GM21360 (cell line): ENCODE data around the gene PRELP.

Source experiments
- ATAC-seq: cut with Tn5 transposase; IDR thresholded peaks from one replicate; pipeline ENCODE4 v1.9.1; 2021; ENCODE audit warnings: mild to moderate bottlenecking, moderate library complexity; ENCODE audit not compliant: unreplicated experiment

The PRELP gene

DNA sequence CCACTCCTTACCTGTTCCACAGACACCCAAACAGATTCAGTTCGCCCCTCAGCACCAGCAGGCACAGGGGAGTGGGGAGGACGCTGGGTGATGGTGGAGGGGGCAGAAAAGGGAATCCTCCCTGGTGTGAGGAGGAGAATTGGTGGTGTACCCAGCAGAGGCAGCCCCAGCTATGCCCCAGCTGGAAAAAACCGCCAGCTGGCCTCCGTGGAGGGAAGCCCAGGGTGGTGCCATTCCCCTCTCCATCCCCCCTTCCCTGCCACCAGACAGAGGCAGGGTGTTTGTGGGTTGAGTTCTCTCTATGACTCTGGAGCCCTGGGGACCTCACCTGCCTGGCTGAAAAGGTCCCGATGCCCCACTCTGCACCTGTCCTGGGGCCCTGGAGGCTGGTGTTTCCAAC lies 46.2 kb downstream of the PRELP start:
- no peak for ATAC-seq

DNA sequence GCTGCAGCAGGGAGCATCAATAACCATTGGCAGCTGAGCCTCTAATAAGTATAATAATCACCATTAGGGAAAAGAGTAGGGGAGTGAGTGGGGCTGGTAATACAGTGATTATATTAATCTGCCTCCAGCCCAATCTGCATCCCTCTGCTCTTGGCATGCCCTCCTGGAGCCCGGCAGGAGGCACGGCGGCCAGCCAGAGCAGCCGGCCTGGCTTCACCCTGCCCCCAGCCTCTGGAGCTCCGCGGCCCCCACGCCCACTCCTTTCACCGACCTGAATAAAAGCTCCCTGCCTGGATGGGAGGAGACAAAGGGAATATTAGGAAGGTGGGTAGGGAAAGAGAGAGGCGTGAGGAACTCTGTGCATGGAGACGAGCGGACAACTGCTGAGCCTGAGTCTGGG lies 46.6 kb downstream of the PRELP start:
- ATAC-seq, result no peak

- ATAC-seq, result no peak
Measured at GRCh38 chr1:203523667-203524066, 48.1 kb downstream of the PRELP start.

GRCh38 chr1:203524152-203524551 lies 48.5 kb downstream of the PRELP start:
- ATAC-seq, result no peak

- no peak for ATAC-seq
Measured at GRCh38 chr1:203524824-203525223, 49.2 kb downstream of the PRELP start.

DNA sequence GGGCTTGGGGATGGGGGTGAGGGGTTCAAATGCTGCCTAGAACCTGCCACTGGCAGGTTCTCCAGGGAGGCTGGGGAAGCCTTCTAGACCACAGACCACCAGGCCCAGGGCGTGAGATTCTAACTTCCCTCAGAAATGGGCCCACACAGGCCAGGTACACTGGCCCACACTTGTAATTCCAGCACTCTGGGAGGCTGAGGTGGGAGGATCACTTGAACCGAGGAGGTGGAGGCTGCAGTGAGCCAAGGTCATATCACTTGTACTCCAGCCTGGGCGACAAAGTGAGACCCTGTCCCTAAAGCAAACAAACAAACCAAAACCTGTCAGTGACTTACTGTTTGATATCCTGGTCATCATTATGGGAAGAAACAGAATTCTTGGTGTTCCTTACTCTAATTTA lies 50.1 kb downstream of the PRELP start:
- ATAC-seq, result no peak

DNA sequence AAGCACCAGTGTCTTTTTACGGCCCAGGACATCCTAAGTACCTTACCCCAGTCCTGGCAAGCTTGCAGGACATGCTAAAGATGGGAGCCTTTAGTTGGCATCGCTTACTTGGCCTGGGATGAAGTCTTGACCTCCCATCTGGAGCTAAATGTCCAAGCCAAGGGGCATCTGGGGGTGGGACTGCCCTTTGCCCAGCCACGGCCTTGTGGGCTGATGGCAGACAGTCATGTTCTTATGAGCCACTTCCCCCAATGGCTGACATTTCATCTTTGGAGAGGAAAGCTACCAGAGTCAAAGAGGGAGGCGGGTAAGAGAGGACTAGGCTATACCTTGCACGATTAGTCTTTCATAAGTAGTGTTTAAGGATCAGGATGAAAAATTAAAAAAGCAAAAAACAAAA lies 50.5 kb downstream of the PRELP start:
- no peak for ATAC-seq

DNA sequence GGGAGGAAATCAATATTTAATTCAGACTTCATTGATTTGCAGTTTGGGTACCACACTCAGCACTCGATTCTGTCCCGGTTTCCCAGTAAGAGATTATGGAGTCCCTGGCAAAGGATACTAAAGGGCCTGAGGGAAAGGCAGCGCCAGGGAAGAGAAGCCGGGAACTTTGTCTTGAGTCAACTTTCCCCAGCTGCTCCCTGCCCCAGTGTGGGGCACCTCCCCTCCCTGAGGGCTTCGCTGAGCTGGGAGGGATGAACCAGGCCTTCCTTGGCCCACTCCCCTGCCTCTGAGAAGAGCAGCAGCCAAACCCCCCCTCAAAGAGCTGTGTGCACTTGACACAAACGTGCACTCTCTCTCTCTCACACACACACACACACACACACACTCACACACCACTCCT lies 51.0 kb downstream of the PRELP start:
- ATAC-seq, result no peak

DNA sequence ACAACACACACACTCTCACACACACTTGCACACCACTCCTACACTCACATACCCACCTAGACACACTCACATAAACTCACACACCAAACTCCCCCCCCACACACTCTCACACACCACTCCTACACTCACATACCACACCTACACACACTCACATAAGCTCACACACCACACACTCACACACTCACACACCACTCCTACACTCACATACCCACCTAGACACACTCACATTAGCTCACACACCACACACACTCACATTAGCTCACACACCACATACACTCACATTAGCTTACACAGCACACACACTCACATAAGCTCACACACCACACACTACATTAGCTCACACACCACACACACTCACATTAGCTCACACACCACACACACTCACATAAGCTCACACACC lies 51.4 kb downstream of the PRELP start:
- no peak for ATAC-seq

DNA sequence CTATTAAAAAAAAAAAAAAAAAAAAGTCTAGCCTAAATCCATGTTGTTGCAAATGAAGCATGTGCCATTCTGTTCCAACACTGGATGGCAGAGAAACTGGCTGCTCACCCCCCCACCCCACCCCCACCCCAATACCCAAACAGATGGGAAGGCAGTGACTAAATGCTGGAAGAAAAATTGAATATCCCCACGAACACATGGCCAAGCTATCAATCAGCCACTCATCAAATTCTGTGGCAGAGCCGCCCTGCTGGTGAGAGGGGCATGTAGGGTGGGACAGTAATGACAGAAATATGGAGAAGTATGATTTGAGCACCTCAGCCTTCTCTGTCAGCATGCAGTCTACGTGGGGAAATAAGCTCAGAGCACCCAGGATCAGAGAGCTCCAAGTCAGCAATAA lies 52.5 kb downstream of the PRELP start:
- ATAC-seq, result no peak

- ATAC-seq, result no peak
Measured at GRCh38 chr1:203528976-203529835, 53.6 kb downstream of the PRELP start.

- no peak for ATAC-seq
Measured at GRCh38 chr1:203531063-203531462, 55.5 kb downstream of the PRELP start.

DNA sequence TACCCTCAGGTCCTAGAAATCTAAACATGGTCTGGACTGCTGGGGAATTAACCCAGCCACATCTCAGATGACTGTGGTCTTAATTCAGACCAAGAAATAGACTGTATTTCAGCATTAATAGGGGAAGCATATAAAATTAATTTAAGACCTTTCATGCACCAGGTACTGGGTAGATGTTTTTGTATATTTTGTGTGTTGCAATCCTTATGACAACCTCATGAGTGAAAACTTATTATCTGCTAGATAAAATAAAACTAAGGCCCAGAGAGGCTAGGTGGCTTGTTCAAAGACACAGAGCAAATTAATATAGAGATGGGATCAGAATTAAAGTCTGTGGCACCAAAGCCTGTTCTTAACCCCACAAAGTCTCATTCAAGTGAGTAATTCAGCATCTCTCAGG lies 58.4 kb downstream of the PRELP start:
- ATAC-seq, result no peak

- ATAC-seq, result no peak
Measured at GRCh38 chr1:203534526-203534925, 58.9 kb downstream of the PRELP start.

- no peak for ATAC-seq
Measured at GRCh38 chr1:203536575-203536974, 61.0 kb downstream of the PRELP start.

GRCh38 chr1:203536980-203537455 lies 61.4 kb downstream of the PRELP start:
- ATAC-seq, result no peak

GRCh38 chr1:203537806-203538464 lies 62.3 kb downstream of the PRELP start:
- ATAC-seq, result no peak

GRCh38 chr1:203538726-203539125 lies 63.1 kb downstream of the PRELP start:
- no peak for ATAC-seq

DNA sequence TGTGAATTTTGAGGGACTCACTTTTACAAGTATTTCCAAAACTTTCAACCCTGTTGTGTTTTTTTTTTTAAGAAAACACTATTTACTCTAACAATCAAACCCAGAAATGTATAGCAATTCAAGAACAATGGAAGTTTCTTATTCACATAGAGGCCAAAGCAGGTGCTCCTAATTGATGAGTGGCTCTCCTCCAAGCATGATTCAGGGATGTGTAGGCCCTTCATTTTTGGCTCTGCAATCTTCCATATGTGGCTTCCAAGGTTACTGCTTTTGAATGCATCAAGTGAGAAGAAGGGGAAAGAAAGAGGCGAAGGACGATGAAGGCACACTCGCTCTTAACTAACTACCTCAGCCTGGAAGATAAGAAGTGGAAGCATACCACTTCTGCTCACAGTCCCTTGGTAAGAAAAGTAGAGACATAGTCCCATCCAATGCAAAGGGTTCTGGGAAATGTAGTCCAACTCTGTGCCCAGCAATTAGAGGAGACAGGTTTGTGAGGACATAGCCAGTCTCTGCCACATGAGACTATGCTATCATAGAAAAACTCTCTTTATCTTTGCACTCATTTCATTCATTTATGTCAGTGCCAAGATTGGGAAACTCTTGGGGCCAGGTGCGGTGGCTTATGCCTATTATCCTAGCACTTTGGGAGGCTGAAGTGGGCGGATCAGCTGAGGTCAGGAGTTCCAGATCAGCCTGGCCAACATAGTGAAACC lies 64.4 kb downstream of the PRELP start:
- no peak for ATAC-seq
